ENCODE results near the gene ZNF317.
A peak's percentile ranks its signal among the peaks of the same experiment; 100 is the strongest.

ZNF317 gene

GRCh38 chr19:9140159-9140874 is at the start of gene ZNF317:
ZNF317 (plus strand) TSS chr19:9140397; CDS start chr19:9156017, 15,620 bp downstream.
- peak; percentile 69 for DNase-seq

GRCh38 chr19:9107375-9107774 is 32.8 kb upstream of the ZNF317 start, which contains the start of gene OR7G2:
OR7G2 (minus strand) TSS chr19:9107475; CDS start chr19:9103243, 4,232 bp downstream.
- no peak for DNase-seq

GRCh38 chr19:9109959-9110358 is 30.2 kb upstream of the ZNF317 start:
- DNase-seq: no peak

- no peak for DNase-seq
These were observed 24.8 kb upstream of the ZNF317 start, which contains the start of gene OR7G1 for GRCh38 chr19:9115307-9115813. OR7G1 (minus strand) TSS chr19:9115763; CDS start chr19:9115763, 0 bp downstream.

- no peak for DNase-seq
These were observed 23.6 kb upstream of the ZNF317 start for GRCh38 chr19:9116547-9116946.

- DNase-seq: no peak
These were observed 13.2 kb upstream of the ZNF317 start, which contains the start of gene OR7G3 for GRCh38 chr19:9126900-9127405. OR7G3 (minus strand) TSS chr19:9126950; CDS start chr19:9126950, 0 bp downstream.

- DNase-seq: no peak
These were observed 12.0 kb upstream of the ZNF317 start for GRCh38 chr19:9128171-9128570.

GRCh38 chr19:9130965-9131364 is 9.2 kb upstream of the ZNF317 start:
- DNase-seq: no peak

- no peak for DNase-seq
These were observed 7.8 kb upstream of the ZNF317 start for GRCh38 chr19:9132422-9132821.

GRCh38 chr19:9139609-9140158 is 513 bp upstream of the ZNF317 start:
- no peak for DNase-seq

GRCh38 chr19:9144920-9145319 is 4.7 kb downstream of the ZNF317 start:
- no peak for DNase-seq

GRCh38 chr19:9146882-9147281 is 6.7 kb downstream of the ZNF317 start:
- DNase-seq: no peak

GRCh38 chr19:9148697-9149096 is 8.5 kb downstream of the ZNF317 start:
- DNase-seq: no peak

GRCh38 chr19:9149997-9150396 is 9.8 kb downstream of the ZNF317 start:
- no peak for DNase-seq

GRCh38 chr19:9150650-9151049 is 10.5 kb downstream of the ZNF317 start:
- DNase-seq: no peak

GRCh38 chr19:9151367-9151766 is 11.2 kb downstream of the ZNF317 start:
- DNase-seq: no peak

GRCh38 chr19:9155591-9155990 is 15.4 kb downstream of the ZNF317 start:
- DNase-seq: no peak

- no peak for DNase-seq
These were observed 16.1 kb downstream of the ZNF317 start for GRCh38 chr19:9156304-9156703.

- DNase-seq: no peak
These were observed 19.7 kb downstream of the ZNF317 start for GRCh38 chr19:9159891-9160290.

- no peak for DNase-seq
These were observed 21.2 kb downstream of the ZNF317 start for GRCh38 chr19:9161427-9161826.

GRCh38 chr19:9165261-9165660 is 25.1 kb downstream of the ZNF317 start:
- no peak for DNase-seq

GRCh38 chr19:9166846-9167245 is 26.6 kb downstream of the ZNF317 start:
- no peak for DNase-seq

GRCh38 chr19:9171393-9171991 is 31.3 kb downstream of the ZNF317 start:
- no peak for DNase-seq

- no peak for DNase-seq
These were observed 35.1 kb downstream of the ZNF317 start for GRCh38 chr19:9175326-9175725.
